ENCODE data around the gene INF2. TPM values are rescaled to one million over a fixed set of nuclear protein-coding genes. Genes with fewer than 3 reads are reported as not detected.
"Not testable (repeated sequence)": the region's sequence is repeated elsewhere in the genome, so short reads cannot be mapped to it uniquely, and the experiment has no call there.

Gene INF2
- total RNA-seq, 1 donor from 2014 or later, result 130 TPM

GRCh38 chr14:104724981-104725771 is 35.8 kb downstream of the INF2 start:
- Mint-ChIP-seq H3K4me1 (ENCODE audit: unreplicated experiment) (peaks cover 19% of the 10 kb centered on the region), H3K9me3 (ENCODE audit: unreplicated experiment) (no peaks in the 10 kb centered on the region), H3K36me3 (ENCODE audit: unreplicated experiment) (no peaks in the 10 kb centered on the region), H3K27ac (ENCODE audit: unreplicated experiment) (no peak overlapping the region), H3K4me3 (ENCODE audit: unreplicated experiment) (peak overlapping the region; percentile 22), H3K27me3 (ENCODE audit: unreplicated experiment) (peaks cover 3% of the 10 kb centered on the region)
- peak; percentile 4 for TF ChIP-seq CTCF (IDR thresholded peaks at IDR 0.05)
- no peak for DNase-seq (ENCODE audit: extremely low spot score, unreplicated experiment)

GRCh38 chr14:104725772-104726548 is 36.5 kb downstream of the INF2 start:
- H3K9me3 Mint-ChIP-seq (ENCODE audit: unreplicated experiment), result no peaks in the 10 kb centered on the region
- peaks cover 3% of the 10 kb centered on the region for H3K27me3 Mint-ChIP-seq (ENCODE audit: unreplicated experiment)
- H3K4me3 Mint-ChIP-seq (ENCODE audit: unreplicated experiment), result no peak overlapping the region
- no peak for DNase-seq (ENCODE audit: extremely low spot score, unreplicated experiment)
- no peaks in the 10 kb centered on the region for H3K36me3 Mint-ChIP-seq (ENCODE audit: unreplicated experiment)
- TF ChIP-seq CTCF (IDR thresholded peaks at IDR 0.05), result no peak
- no peak overlapping the region for H3K27ac Mint-ChIP-seq (ENCODE audit: unreplicated experiment)
- H3K4me1 Mint-ChIP-seq (ENCODE audit: unreplicated experiment), result peaks cover 19% of the 10 kb centered on the region

- no peak overlapping the region for H3K4me3 Mint-ChIP-seq (ENCODE audit: unreplicated experiment)
- no peaks in the 10 kb centered on the region for H3K36me3 Mint-ChIP-seq (ENCODE audit: unreplicated experiment)
- no peak for TF ChIP-seq CTCF (IDR thresholded peaks at IDR 0.05)
- H3K9me3 Mint-ChIP-seq (ENCODE audit: unreplicated experiment), result no peaks in the 10 kb centered on the region
- H3K27me3 Mint-ChIP-seq (ENCODE audit: unreplicated experiment), result peaks cover 3% of the 10 kb centered on the region
- no peak overlapping the region for H3K27ac Mint-ChIP-seq (ENCODE audit: unreplicated experiment)
- peaks cover 15% of the 10 kb centered on the region for H3K4me1 Mint-ChIP-seq (ENCODE audit: unreplicated experiment)
- no peak for DNase-seq (ENCODE audit: extremely low spot score, unreplicated experiment)
Measured at GRCh38 chr14:104726600-104727451, 37.4 kb downstream of the INF2 start.

DNA sequence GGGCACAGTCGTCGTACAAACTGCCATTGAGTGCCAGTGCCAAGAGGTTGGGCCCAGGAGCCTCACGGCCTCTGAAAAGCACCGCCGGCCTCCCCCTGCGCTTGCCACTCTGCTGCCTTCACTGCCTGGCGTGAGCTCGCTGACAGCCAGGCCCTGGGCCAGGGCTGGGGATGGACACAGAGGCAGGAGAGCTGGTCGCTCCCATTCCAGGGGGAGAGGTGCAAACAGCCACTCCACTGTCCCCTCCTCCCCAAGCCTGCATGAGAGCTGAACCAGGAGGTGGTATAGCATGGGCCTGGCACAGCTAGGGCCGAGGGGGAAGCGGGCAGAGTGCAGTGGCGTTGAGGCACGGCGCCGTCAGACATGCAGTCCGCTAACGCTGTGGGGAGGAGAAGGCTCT is 39.2 kb downstream of the INF2 start:
- no peak for DNase-seq (ENCODE audit: extremely low spot score, unreplicated experiment)
- peaks cover 10% of the 10 kb centered on the region for H3K4me1 Mint-ChIP-seq (ENCODE audit: unreplicated experiment)
- H3K27ac Mint-ChIP-seq (ENCODE audit: unreplicated experiment), result no peak overlapping the region
- no peak overlapping the region for H3K4me3 Mint-ChIP-seq (ENCODE audit: unreplicated experiment)
- no peak for TF ChIP-seq CTCF (IDR thresholded peaks at IDR 0.05)
- peaks cover 3% of the 10 kb centered on the region for H3K27me3 Mint-ChIP-seq (ENCODE audit: unreplicated experiment)
- no peaks in the 10 kb centered on the region for H3K9me3 Mint-ChIP-seq (ENCODE audit: unreplicated experiment)
- H3K36me3 Mint-ChIP-seq (ENCODE audit: unreplicated experiment), result no peaks in the 10 kb centered on the region

- not testable (repeated sequence) for H3K9me3 Mint-ChIP-seq (ENCODE audit: unreplicated experiment); H3K36me3 Mint-ChIP-seq (ENCODE audit: unreplicated experiment); H3K4me3 Mint-ChIP-seq (ENCODE audit: unreplicated experiment); H3K27me3 Mint-ChIP-seq (ENCODE audit: unreplicated experiment); H3K4me1 Mint-ChIP-seq (ENCODE audit: unreplicated experiment); DNase-seq (ENCODE audit: extremely low spot score, unreplicated experiment); H3K27ac Mint-ChIP-seq (ENCODE audit: unreplicated experiment)
Measured at GRCh38 chr14:104729176-104729834, 39.9 kb downstream of the INF2 start.

All from osteocyte (in vitro differentiated cells).